GM12874 (cell line): ENCODE results near the gene LCT.

ENCODE experiments used
- CTCF ChIP-seq: IDR thresholded peaks from 2 replicates; pipeline ENCODE4 v1.5.1; 2011; ENCODE audit warnings: low read depth, mild to moderate bottlenecking, control low read depth, low read length, moderate library complexity; ENCODE audit not compliant: insufficient read depth

Gene LCT

GRCh38 chr2:135802350-135802749, 34.6 kb downstream of the LCT start:
- TF ChIP-seq CTCF: no peak

GRCh38 chr2:135800513-135801460, 36.2 kb downstream of the LCT start:
- TF ChIP-seq CTCF: peak; percentile 21; the same call in 1 of the 2 replicates

- TF ChIP-seq CTCF: 0 out of 2 replicates have a peak, but pooled peaks have one; percentile 6
Measured at GRCh38 chr2:135799738-135800137, 37.2 kb downstream of the LCT start.

GRCh38 chr2:135798762-135799161, 38.2 kb downstream of the LCT start:
- TF ChIP-seq CTCF: peak; percentile 43; the same call in 1 of the 2 replicates

- no peak for TF ChIP-seq CTCF
Measured at GRCh38 chr2:135798275-135798705, 38.7 kb downstream of the LCT start.

GRCh38 chr2:135797497-135798274, 39.3 kb downstream of the LCT start:
- TF ChIP-seq CTCF: peak; percentile 93

- no peak for TF ChIP-seq CTCF
Measured at GRCh38 chr2:135796606-135797005, 40.4 kb downstream of the LCT start.
